ENCODE results near the gene SYT1.

The SYT1 gene

DNA sequence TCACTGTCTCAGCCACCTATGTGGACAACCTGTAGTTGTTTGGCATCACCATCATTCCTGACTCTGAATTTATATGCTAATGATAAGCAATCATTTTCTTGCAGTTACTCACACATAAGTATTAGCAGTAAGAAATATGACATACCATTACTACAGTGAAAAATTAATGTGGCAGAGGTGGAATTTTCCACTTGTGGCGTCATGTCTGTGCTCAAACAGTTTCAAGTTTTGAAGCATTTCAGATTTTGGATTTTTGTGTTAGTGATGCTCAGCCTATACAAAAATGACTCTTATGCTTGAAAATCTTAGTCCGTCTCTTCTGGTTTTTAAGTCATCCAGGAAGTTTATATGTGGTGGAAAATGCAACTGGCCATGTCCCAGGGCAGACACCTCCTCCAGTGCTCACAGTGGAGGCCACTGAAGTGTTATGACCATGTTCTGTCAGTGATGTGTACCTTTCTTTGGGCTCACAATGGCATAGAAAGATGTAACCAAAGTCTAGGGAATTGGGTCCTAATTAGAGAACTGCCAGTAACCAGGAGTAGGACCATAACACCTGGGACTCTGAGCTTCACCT is 220.6 kb downstream of the SYT1 start:
- Histone ChIP-seq H3K4me1 (ENCODE audit: control insufficient read depth, insufficient read depth, low read length) (peaks cover 44% of the 10 kb centered on the region), H3K36me3 (ENCODE audit: control insufficient read depth, insufficient read depth, low read length) (no peaks in the 10 kb centered on the region), H3K27ac (ENCODE audit: low read depth, low read length) (no peak overlapping the region), H3K27me3 (ENCODE audit: control insufficient read depth, insufficient read depth, low read length) (no peaks in the 10 kb centered on the region), H3K4me3 (ENCODE audit: low read depth, low read length) (no peak overlapping the region), H3K9me3 (ENCODE audit: control insufficient read depth, insufficient read depth, low read length) (no peaks in the 10 kb centered on the region), H3K9ac (ENCODE audit: low read depth, low read length) (no peak overlapping the region)

- Histone ChIP-seq H3K9me3 (ENCODE audit: control insufficient read depth, insufficient read depth, low read length) (no peaks in the 10 kb centered on the region), H3K36me3 (ENCODE audit: control insufficient read depth, insufficient read depth, low read length) (no peaks in the 10 kb centered on the region), H3K27ac (ENCODE audit: low read depth, low read length) (no peak overlapping the region), H3K27me3 (ENCODE audit: control insufficient read depth, insufficient read depth, low read length) (no peaks in the 10 kb centered on the region), H3K4me1 (ENCODE audit: control insufficient read depth, insufficient read depth, low read length) (peaks cover 49% of the 10 kb centered on the region), H3K9ac (ENCODE audit: low read depth, low read length) (no peak overlapping the region), H3K4me3 (ENCODE audit: low read depth, low read length) (no peak overlapping the region)
Observed at GRCh38 chr12:79086541-79087296, 222.1 kb downstream of the SYT1 start.

- H3K4me1 ChIP-seq (ENCODE audit: control insufficient read depth, insufficient read depth, low read length): no peaks in the 10 kb centered on the region
- no peak overlapping the region for H3K9ac ChIP-seq (ENCODE audit: low read depth, low read length)
- no peaks in the 10 kb centered on the region for H3K9me3 ChIP-seq (ENCODE audit: control insufficient read depth, insufficient read depth, low read length)
Observed at GRCh38 chr12:79098530-79098929, 234.0 kb downstream of the SYT1 start.

GRCh38 chr12:79108962-79109361 is 244.4 kb downstream of the SYT1 start:
- Histone ChIP-seq H3K9ac (ENCODE audit: low read depth, low read length) (no peak overlapping the region), H3K36me3 (ENCODE audit: control insufficient read depth, insufficient read depth, low read length) (no peaks in the 10 kb centered on the region), H3K9me3 (ENCODE audit: control insufficient read depth, insufficient read depth, low read length) (no peaks in the 10 kb centered on the region), H3K4me1 (ENCODE audit: control insufficient read depth, insufficient read depth, low read length) (peaks cover 3% of the 10 kb centered on the region; the same call in 1 of the 2 replicates), H3K4me3 (ENCODE audit: low read depth, low read length) (no peak overlapping the region), H3K27me3 (ENCODE audit: control insufficient read depth, insufficient read depth, low read length) (no peaks in the 10 kb centered on the region), H3K27ac (ENCODE audit: low read depth, low read length) (no peak overlapping the region)

More at GRCh38 chr12:79098530-79098929, 234.0 kb downstream of the SYT1 start:
- Histone ChIP-seq H3K36me3 (ENCODE audit: control insufficient read depth, insufficient read depth, low read length) (no peaks in the 10 kb centered on the region), H3K4me3 (ENCODE audit: low read depth, low read length) (no peak overlapping the region), H3K27me3 (ENCODE audit: control insufficient read depth, insufficient read depth, low read length) (no peaks in the 10 kb centered on the region), H3K27ac (ENCODE audit: low read depth, low read length) (no peak overlapping the region)

DNA sequence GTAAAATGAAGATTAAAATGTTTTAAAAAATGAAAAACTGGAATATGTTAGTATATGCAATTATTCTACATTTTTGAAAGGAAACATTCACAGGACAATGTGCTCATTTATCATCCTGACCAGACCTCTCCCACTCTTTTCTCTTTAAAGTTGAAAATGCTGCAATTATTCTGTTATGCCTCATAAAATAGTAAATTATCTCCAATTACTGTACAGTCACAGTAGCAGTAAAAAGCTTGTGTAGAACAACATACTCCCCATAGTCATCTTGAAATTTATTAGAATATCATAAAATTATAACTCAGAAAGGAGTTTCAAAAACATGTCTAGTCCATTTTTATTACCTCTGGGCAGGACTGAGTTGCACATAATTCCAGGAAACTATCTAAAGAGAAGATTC is 250.3 kb downstream of the SYT1 start:
- no peaks in the 10 kb centered on the region for H3K9me3 ChIP-seq (ENCODE audit: control insufficient read depth, insufficient read depth, low read length)
- no peaks in the 10 kb centered on the region for H3K27me3 ChIP-seq (ENCODE audit: control insufficient read depth, insufficient read depth, low read length)
- H3K27ac ChIP-seq (ENCODE audit: low read depth, low read length): no peak overlapping the region

GRCh38 chr12:79115743-79116142 is 251.2 kb downstream of the SYT1 start:
- H3K36me3 ChIP-seq (ENCODE audit: control insufficient read depth, insufficient read depth, low read length): no peaks in the 10 kb centered on the region
- H3K9me3 ChIP-seq (ENCODE audit: control insufficient read depth, insufficient read depth, low read length): no peaks in the 10 kb centered on the region
- H3K4me1 ChIP-seq (ENCODE audit: control insufficient read depth, insufficient read depth, low read length): peaks cover 13% of the 10 kb centered on the region
- no peak overlapping the region for H3K9ac ChIP-seq (ENCODE audit: low read depth, low read length)
- H3K4me3 ChIP-seq (ENCODE audit: low read depth, low read length): no peak overlapping the region
- no peaks in the 10 kb centered on the region for H3K27me3 ChIP-seq (ENCODE audit: control insufficient read depth, insufficient read depth, low read length)
- H3K27ac ChIP-seq (ENCODE audit: low read depth, low read length): no peak overlapping the region

More for the DNA sequence above, 250.3 kb downstream of the SYT1 start:
- H3K4me1 ChIP-seq (ENCODE audit: control insufficient read depth, insufficient read depth, low read length): peaks cover 13% of the 10 kb centered on the region
- no peak overlapping the region for H3K9ac ChIP-seq (ENCODE audit: low read depth, low read length)
- no peaks in the 10 kb centered on the region for H3K36me3 ChIP-seq (ENCODE audit: control insufficient read depth, insufficient read depth, low read length)
- no peak overlapping the region for H3K4me3 ChIP-seq (ENCODE audit: low read depth, low read length)

DNA sequence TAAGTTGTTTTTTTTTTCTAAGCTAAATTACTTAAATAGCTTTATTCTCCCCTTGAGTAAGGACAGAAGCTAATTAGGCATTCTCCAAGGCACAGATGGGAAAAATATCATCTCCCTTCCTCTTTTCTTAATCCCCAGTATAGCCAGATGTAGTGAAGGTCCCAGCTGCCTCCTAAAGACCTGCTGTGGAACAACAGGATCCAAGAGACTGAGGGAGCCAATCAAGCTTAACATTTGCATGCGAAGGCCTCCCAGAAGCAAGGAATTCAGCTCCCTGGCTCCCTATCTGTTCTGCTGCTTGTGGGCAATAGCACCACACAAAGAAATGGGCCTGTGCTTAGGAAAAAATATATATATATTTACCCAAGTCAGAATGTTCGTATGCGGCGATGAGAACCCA is 255.2 kb downstream of the SYT1 start:
- Histone ChIP-seq H3K27me3 (ENCODE audit: control insufficient read depth, insufficient read depth, low read length) (no peaks in the 10 kb centered on the region), H3K27ac (ENCODE audit: low read depth, low read length) (no peak overlapping the region)

GRCh38 chr12:79121486-79121885 is 256.9 kb downstream of the SYT1 start:
- H3K9me3 ChIP-seq (ENCODE audit: control insufficient read depth, insufficient read depth, low read length): no peaks in the 10 kb centered on the region
- no peak overlapping the region for H3K9ac ChIP-seq (ENCODE audit: low read depth, low read length)
- peaks cover 10% of the 10 kb centered on the region for H3K4me1 ChIP-seq (ENCODE audit: control insufficient read depth, insufficient read depth, low read length)
- H3K36me3 ChIP-seq (ENCODE audit: control insufficient read depth, insufficient read depth, low read length): no peaks in the 10 kb centered on the region
- no peak overlapping the region for H3K27ac ChIP-seq (ENCODE audit: low read depth, low read length)
- H3K27me3 ChIP-seq (ENCODE audit: control insufficient read depth, insufficient read depth, low read length): no peaks in the 10 kb centered on the region
- no peak overlapping the region for H3K4me3 ChIP-seq (ENCODE audit: low read depth, low read length)

More for the DNA sequence above, 255.2 kb downstream of the SYT1 start:
- Histone ChIP-seq H3K9me3 (ENCODE audit: control insufficient read depth, insufficient read depth, low read length) (no peaks in the 10 kb centered on the region), H3K4me3 (ENCODE audit: low read depth, low read length) (no peak overlapping the region), H3K4me1 (ENCODE audit: control insufficient read depth, insufficient read depth, low read length) (peaks cover 10% of the 10 kb centered on the region), H3K36me3 (ENCODE audit: control insufficient read depth, insufficient read depth, low read length) (no peaks in the 10 kb centered on the region), H3K9ac (ENCODE audit: low read depth, low read length) (no peak overlapping the region)

DNA sequence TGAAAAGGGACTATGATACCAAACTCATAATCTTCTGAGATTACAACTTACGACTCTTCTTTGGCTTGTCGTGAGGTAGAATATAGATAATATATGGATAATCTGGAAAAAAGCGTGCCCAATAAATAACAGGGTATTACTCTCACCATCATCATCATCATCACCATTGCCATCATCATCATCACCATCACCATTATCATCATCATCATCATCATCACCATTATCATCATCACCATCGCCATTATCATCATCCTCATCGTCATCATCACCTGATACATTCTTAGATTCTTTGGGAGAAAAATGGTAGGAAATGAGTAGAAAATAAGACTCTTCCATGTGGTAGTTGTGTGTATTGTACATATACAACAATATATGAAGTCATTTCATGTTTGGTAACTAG is 259.8 kb downstream of the SYT1 start:
- Histone ChIP-seq H3K9me3 (ENCODE audit: control insufficient read depth, insufficient read depth, low read length) (no peaks in the 10 kb centered on the region), H3K27ac (ENCODE audit: low read depth, low read length) (no peak overlapping the region), H3K4me1 (ENCODE audit: control insufficient read depth, insufficient read depth, low read length) (peaks cover 4% of the 10 kb centered on the region), H3K36me3 (ENCODE audit: control insufficient read depth, insufficient read depth, low read length) (no peaks in the 10 kb centered on the region), H3K4me3 (ENCODE audit: low read depth, low read length) (no peak overlapping the region), H3K9ac (ENCODE audit: low read depth, low read length) (no peak overlapping the region), H3K27me3 (ENCODE audit: control insufficient read depth, insufficient read depth, low read length) (no peaks in the 10 kb centered on the region)

DNA sequence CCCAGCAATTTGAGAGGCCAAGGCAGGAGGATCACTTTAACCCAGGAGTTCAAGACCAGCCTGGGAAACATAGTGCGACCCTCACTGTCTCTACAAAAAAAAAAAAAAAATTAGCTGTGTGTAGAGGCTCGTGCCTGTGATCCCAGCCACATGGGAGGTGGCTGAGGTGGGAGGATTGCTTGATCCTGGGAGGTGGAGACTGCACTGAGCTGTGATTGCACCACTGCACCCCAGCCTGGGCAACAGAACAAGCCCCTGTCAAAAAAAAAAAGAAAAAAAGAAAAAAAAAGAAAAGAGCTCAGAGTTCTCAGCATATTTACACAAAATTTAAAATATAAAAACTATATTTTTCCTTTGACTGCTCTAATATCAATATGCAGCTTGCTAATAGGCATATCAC is 260.8 kb downstream of the SYT1 start:
- Histone ChIP-seq H3K36me3 (ENCODE audit: control insufficient read depth, insufficient read depth, low read length) (no peaks in the 10 kb centered on the region), H3K9me3 (ENCODE audit: control insufficient read depth, insufficient read depth, low read length) (no peaks in the 10 kb centered on the region), H3K4me1 (ENCODE audit: control insufficient read depth, insufficient read depth, low read length) (no peaks in the 10 kb centered on the region), H3K27ac (ENCODE audit: low read depth, low read length) (no peak overlapping the region), H3K27me3 (ENCODE audit: control insufficient read depth, insufficient read depth, low read length) (no peaks in the 10 kb centered on the region), H3K9ac (ENCODE audit: low read depth, low read length) (no peak overlapping the region), H3K4me3 (ENCODE audit: low read depth, low read length) (no peak overlapping the region)

DNA sequence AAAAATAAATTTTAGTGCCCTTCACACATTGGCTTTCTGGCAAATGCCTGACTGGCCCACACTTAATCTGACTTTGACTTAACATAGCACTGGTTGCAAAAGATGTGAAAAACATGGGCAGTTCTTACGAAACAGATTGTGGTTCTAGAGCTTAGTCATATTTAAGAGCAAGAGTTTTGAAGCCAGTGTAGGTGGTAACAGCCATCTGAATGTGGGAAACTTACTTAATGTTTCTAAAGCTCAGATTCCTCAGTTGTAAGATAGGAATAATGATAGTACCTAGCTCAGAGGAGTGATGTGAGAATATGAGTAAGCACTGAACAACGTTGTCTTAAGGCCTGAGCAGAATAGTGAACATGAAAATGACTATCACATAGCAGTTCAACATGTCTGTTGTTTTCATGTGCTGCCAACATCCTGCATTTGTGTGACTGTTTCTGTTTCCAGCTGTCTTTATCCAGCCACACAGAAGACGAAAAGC is 262.7 kb downstream of the SYT1 start:
- H3K36me3 ChIP-seq (ENCODE audit: control insufficient read depth, insufficient read depth, low read length): no peaks in the 10 kb centered on the region
- H3K4me3 ChIP-seq (ENCODE audit: low read depth, low read length): no peak overlapping the region
- H3K9me3 ChIP-seq (ENCODE audit: control insufficient read depth, insufficient read depth, low read length): no peaks in the 10 kb centered on the region
- no peaks in the 10 kb centered on the region for H3K27me3 ChIP-seq (ENCODE audit: control insufficient read depth, insufficient read depth, low read length)
- H3K27ac ChIP-seq (ENCODE audit: low read depth, low read length): no peak overlapping the region
- H3K4me1 ChIP-seq (ENCODE audit: control insufficient read depth, insufficient read depth, low read length): no peaks in the 10 kb centered on the region
- no peak overlapping the region for H3K9ac ChIP-seq (ENCODE audit: low read depth, low read length)

Measured in HUES48 (cell line).